SK-N-SH (cell line): ENCODE results near the gene SLC6A11.

Experiments used
- CTCF ChIP-seq: fragments of 200-600 bp; sonication (generic); IDR thresholded peaks from 2 replicates; pipeline ENCODE4 v1.6.1; 2017; ENCODE audit warnings: antibody characterized with exemption, mild to moderate bottlenecking, moderate library complexity
- EP300 ChIP-seq, 2 experiments: IDR thresholded peaks; 2 replicates each; pipeline versions ENCODE4 v1.4.0 to v1.6.1; 2012; ENCODE audit warnings: borderline replicate concordance in 1 of 2, low read depth in 1 of 2, low read length in 1 of 2
- FOXJ3 ChIP-seq: sonication (generic); formaldehyde crosslinking; IDR thresholded peaks from 2 replicates; pipeline ENCODE4 v1.5.1; 2020; ENCODE audit warnings: mild to moderate bottlenecking, missing genetic modification reagents
- RCOR1 ChIP-seq: fragments of 150-350 bp; IDR thresholded peaks from 2 replicates; pipeline ENCODE4 v1.6.1; 2017; ENCODE audit warnings: antibody characterized with exemption, low read length
- REST ChIP-seq: IDR thresholded peaks from 2 replicates; pipeline ENCODE4 v1.6.1; 2012; ENCODE audit warnings: mild to moderate bottlenecking, low read depth, low read length, moderate library complexity

- TF ChIP-seq REST (no peak), EP300 (IDR thresholded peaks at IDR 0.05; ENCODE audit: borderline replicate concordance in 1 of 2, low read depth in 1 of 2, low read length in 1 of 2) (no peak), CTCF (no peak), RCOR1 (no peak), FOXJ3 (CRISPR knock-in tag) (no peak)
These were observed 99.3 kb downstream of the SLC6A11 start for GRCh38 chr3:10915376-10915775.
